ENCODE results near the gene UBE3A. TPM values are rescaled to one million over a fixed set of nuclear protein-coding genes. Genes with fewer than 3 reads are reported as not detected.

Gene UBE3A
- total and polyA plus RNA-seq, 9 of the 15 experiments (the other 6 are each of a cell fraction or from before 2014, with no cell fraction given): 29.3 to 103 (median 60.2) TPM

- no peak overlapping the region for H3K4me2 ChIP-seq (ENCODE audit: insufficient read depth, low read length)
- H3K9ac ChIP-seq (ENCODE audit: insufficient read depth in 1 of 2, low read depth in 2 of 2, low read length in 2 of 2): no peak overlapping the region
- WGBS (ENCODE audit: insufficient coverage, low coverage, missing lambda C conversion rate): 86% methylated on average over 2 of the region's 2 CpGs
- H3K9me3 ChIP-seq (replicated peaks; ENCODE audit: control insufficient read depth, insufficient read depth, low read depth, low read length): no peaks in the 10 kb centered on the region
- no peaks in the 10 kb centered on the region for H4K20me1 ChIP-seq (replicated peaks; ENCODE audit: control insufficient read depth, insufficient read depth, low read length)
- no peak for FAIRE-seq
- CTCF ChIA-PET (ENCODE audit: low intra/inter-chr PET ratio): no interaction called here
- H3K4me1 ChIP-seq (replicated peaks in 1 of 2; ENCODE audit: control insufficient read depth in 2 of 2, insufficient read depth in 2 of 2, low read length in 2 of 2): no peaks in the 10 kb centered on the region
- peaks cover 18% of the 10 kb centered on the region; the same call in 2 of the 3 replicates for H3K36me3 ChIP-seq (ENCODE audit: control insufficient read depth, insufficient read depth, low read length)
- no peak overlapping the region for H3K27ac ChIP-seq (ENCODE audit: extremely low read depth, low read depth, low read length)
- H2AFZ ChIP-seq (ENCODE audit: low read depth, low read length): no peak overlapping the region
- H3K9me1 ChIP-seq (ENCODE audit: control insufficient read depth, insufficient read depth, low read length): no peaks in the 10 kb centered on the region
- BruUV-seq (replicated peaks): no TSS peak
- in situ Hi-C loops (cut with MboI) (no loop called here), intact Hi-C loops (cut with micrococcal nuclease) (no loop called here)
- POLR2A ChIA-PET: interaction anchor here (1.2 kb wide), 1 partner anchor 26 kb away, joined by 4 read pairs; no protein-coding TSS in a partner anchor
- ATAC-seq: no peak
- TF ChIP-seq ARID1B (IDR thresholded peaks at IDR 0.05) (no peak), POU5F1 (IDR thresholded peaks at IDR 0.05; ENCODE audit: borderline replicate concordance, low read depth, low read length, partially characterized antibody) (no peak), NR1H2 (CRISPR knock-in tag; IDR thresholded peaks at IDR 0.05) (no peak), BMI1 (IDR thresholded peaks at IDR 0.05; ENCODE audit: low read length) (no peak), MTA1 (IDR thresholded peaks at IDR 0.05; ENCODE audit: borderline replicate concordance) (no peak), ZNF24 (IDR thresholded peaks at IDR 0.05) (no peak), TFAP4 (CRISPR knock-in tag; IDR thresholded peaks at IDR 0.05; ENCODE audit: borderline replicate concordance) (no peak), IFI16 (CRISPR knock-in tag; IDR thresholded peaks at IDR 0.05) (no peak), RREB1 (CRISPR knock-in tag; IDR thresholded peaks at IDR 0.05) (no peak), ZBTB34 (CRISPR knock-in tag; IDR thresholded peaks at IDR 0.05) (no peak), ATF3 (IDR thresholded peaks at IDR 0.05) (no peak), ATF3 (CRISPR knock-in tag; conservative IDR thresholded peaks at IDR 0.05) (no peak)
- H3K4me3 ChIP-seq: no peak overlapping the region
- H3K27me3 ChIP-seq (ENCODE audit: control insufficient read depth in 2 of 2, insufficient read depth in 2 of 2, low read length in 2 of 2): no peaks in the 10 kb centered on the region
- no peaks in the 10 kb centered on the region for H3K79me2 ChIP-seq (ENCODE audit: control insufficient read depth, insufficient read depth, low read length)
- DNase-seq (ENCODE audit: extremely low read depth in 1 of 4, low spot score in 3 of 4): no peak
These were observed 105.8 kb downstream of the UBE3A start for GRCh38 chr15:25333049-25333448.
